Endothelial cell of umbilical vein (primary cell): Measurements from ENCODE around the gene FGR. TPM values are rescaled to one million over a fixed set of nuclear protein-coding genes. Genes with fewer than 3 reads are reported as not detected.

ENCODE experiments used
- BruUV-seq: library from RNA; stranded (reverse); fragments of 400-500 nt; replicated peaks from 2 replicates; lab custom pipeline; 2021; lab: Mats Ljungman, UMichigan
- CTCF ChIA-PET: fragments of 300-600, 350-600 bp; sonication (Branson Sonifier 250); formaldehyde crosslinking; loops from one replicate; lab custom pipeline; 2021; ENCODE audit warnings: antibody characterized with exemption, inconsistent platforms; lab: Charles Lee
- POLR2A ChIA-PET: fragments of 300-600, 350-600 bp; sonication (Branson Sonifier 250); formaldehyde crosslinking; loops from one replicate; lab custom pipeline; 2021; ENCODE audit warnings: antibody characterized with exemption, inconsistent platforms; lab: Charles Lee
- DNase-seq: peaks from one replicate; pipeline ENCODE4 v3.0.0-alpha.2; 2011; ENCODE audit warnings: low read depth, low spot score
- FAIRE-seq: peaks from 2 replicates; lab custom pipeline; 2011; peaks lifted over from hg19 to GRCh38; lab: Jason Lieb, UNC
- H2AFZ ChIP-seq: 2 replicates; pipeline ENCODE4 v1.6.0; 2012; ENCODE audit warnings: low read depth, low read length, control low read depth, inconsistent platforms
- H3K27ac ChIP-seq: 2 replicates; pipeline ENCODE4 v1.5.1; 2011; ENCODE audit warnings: low read depth, mild to moderate bottlenecking, control low read depth, low read length, moderate library complexity; ENCODE audit not compliant: insufficient read depth
- H3K27me3 ChIP-seq, 2 experiments: 2 replicates each; pipeline versions ENCODE4 v1.6.0 to v1.6.1; 2011; ENCODE audit warnings: low read length in 2 of 2, mixed read lengths in 1 of 2; ENCODE audit not compliant: control insufficient read depth in 2 of 2, insufficient read depth in 2 of 2
- H3K36me3 ChIP-seq, 2 experiments: 2 replicates in 1 of 2; 3 replicates in 1 of 2; pipeline ENCODE4 v1.5.1; 2011; ENCODE audit warnings: low read length in 2 of 2, mild to moderate bottlenecking in 1 of 2, moderate library complexity in 1 of 2; ENCODE audit not compliant: control insufficient read depth in 2 of 2, insufficient read depth in 2 of 2; ENCODE audit errors: extremely low read depth in 1 of 2
- H3K4me1 ChIP-seq: 3 replicates; pipeline ENCODE4 v1.5.1; 2011; ENCODE audit warnings: mild to moderate bottlenecking, low read length; ENCODE audit not compliant: control insufficient read depth, insufficient read depth; ENCODE audit errors: extremely low read depth
- H3K4me2 ChIP-seq: 2 replicates; pipeline ENCODE4 v1.6.1; 2011; ENCODE audit warnings: low read length, control low read depth, mixed read lengths; ENCODE audit not compliant: insufficient read depth
- H3K4me3 ChIP-seq, 3 experiments: fragments of 200-600 bp in 1 of 3; sonication (generic), shearing (Covaris generic) in 1 of 3; replicated peaks in 1 of 3; 2 replicates each; pipeline ENCODE4 v1.5.1; 2011 to 2016; ENCODE audit warnings: control low read depth in 3 of 3, low read length in 3 of 3, mild to moderate bottlenecking in 2 of 3, inconsistent platforms in 1 of 3, low read depth in 1 of 3, moderate library complexity in 1 of 3; ENCODE audit not compliant: insufficient read depth in 1 of 3
- H3K79me2 ChIP-seq: 2 replicates; pipeline ENCODE4 v1.6.0; 2012; ENCODE audit warnings: low read length, inconsistent platforms; ENCODE audit not compliant: control insufficient read depth, insufficient read depth
- H3K9ac ChIP-seq: replicated peaks from 2 replicates; pipeline ENCODE3; 2011; ENCODE audit warnings: low read length, control low read depth; ENCODE audit not compliant: insufficient read depth; ENCODE audit errors: extremely low read depth
- H3K9me1 ChIP-seq: replicated peaks from 3 replicates; pipeline ENCODE4 v1.6.0; 2011; ENCODE audit warnings: mild to moderate bottlenecking, low read length; ENCODE audit not compliant: control insufficient read depth, insufficient read depth; ENCODE audit errors: extremely low read depth
- H3K9me3 ChIP-seq: replicated peaks from 2 replicates; pipeline ENCODE4 v1.5.1; 2012; ENCODE audit warnings: low read length, inconsistent platforms; ENCODE audit not compliant: control insufficient read depth, insufficient read depth
- H4K20me1 ChIP-seq: replicated peaks from 2 replicates; pipeline ENCODE3; 2011; ENCODE audit warnings: mild to moderate bottlenecking, low read length; ENCODE audit not compliant: control insufficient read depth, insufficient read depth; ENCODE audit errors: extremely low read depth
- CTCF ChIP-seq, 2 donors: IDR thresholded peaks; 1 replicate in 1 of 2; 2 replicates in 1 of 2; pipeline ENCODE4 v1.5.1; 2011; ENCODE audit warnings: low read length in 2 of 2, mild to moderate bottlenecking in 2 of 2, moderate library complexity in 2 of 2, control low read depth in 1 of 2, inconsistent platforms in 1 of 2, low read depth in 1 of 2; ENCODE audit not compliant: insufficient read depth in 1 of 2; ENCODE audit errors: extremely low read depth in 1 of 2
- EZH2 ChIP-seq: IDR thresholded peaks from 2 replicates; pipeline ENCODE4 v1.6.1; 2012; ENCODE audit warnings: borderline replicate concordance, low read depth, mild to moderate bottlenecking, moderate library complexity, low read length, inconsistent platforms; ENCODE audit not compliant: severe bottlenecking
- POLR2A ChIP-seq: IDR thresholded peaks from 2 replicates; pipeline ENCODE4 v1.6.1; 2012; ENCODE audit warnings: low read depth, mild to moderate bottlenecking, control low read depth, low read length
- POLR2AphosphoS5 ChIP-seq: IDR thresholded peaks from 2 replicates; pipeline ENCODE4 v1.6.1; 2012; ENCODE audit warnings: low read depth, mild to moderate bottlenecking, control low read depth, low read length, moderate library complexity; ENCODE audit not compliant: insufficient read depth
- dilution Hi-C: fragments of 300-500 bp; cut with MboI; formaldehyde crosslinking; loops from one replicate; pipeline ENCODE4 v1.15.0; 2019; ENCODE audit warnings: low sequenced_read_pairs; ENCODE audit not compliant: extremely low pct_ligation_motif_present
- intact Hi-C: fragments of 100-400 bp; cut with micrococcal nuclease; formaldehyde crosslinking; loops from one replicate; pipeline ENCODE4 v1.10.0; 2022
- polyA plus RNA-seq, 4 experiments: library from polyadenylated mRNA; depleted of rRNA in 3 of 4; stranded (reverse) in 3 of 4; unstranded in 1 of 4; fragments of >200 nt; gene quantifications; 2 replicates each; pipeline versions ENCODE4 v1.2.1 to v1.2.3, GENCODE V29; 2011 to 2012; ENCODE audit warnings: missing spikeins in 1 of 4
- total RNA-seq: library from RNA; stranded (reverse); gene quantifications from 2 replicates; pipeline ENCODE4 v1.2.3, GENCODE V29; 2021

The FGR gene
- total and polyA plus RNA-seq, 2 donors (not counting 3 experiments of a cell fraction or from before 2014, with no cell fraction given): 0.18 TPM; not detected in 1

GRCh38 chr1:27668808-27669723 lies 34.1 kb upstream of the FGR start:
- CTCF ChIA-PET: interaction anchor here (0.6 to 1.9 kb wide), 51 partner anchors 8 to 974 kb away, joined by 3 to 51 read pairs (median 5); partner anchors contain the start of genes FAM76A, MAP3K6, PPP1R8 and STX12

More at GRCh38 chr1:27668808-27669723, 34.1 kb upstream of the FGR start:
- TF ChIP-seq POLR2AphosphoS5: no peak
- TF ChIP-seq EZH2: no peak
- peak; percentile 86 to 99 for TF ChIP-seq CTCF (IDR thresholded peaks at IDR 0.05; ENCODE audit: extremely low read depth in 1 of 2, insufficient read depth in 1 of 2, low read depth in 1 of 2, low read length in 2 of 2)
- no peak for TF ChIP-seq POLR2A
- no peak overlapping the region for H3K9ac ChIP-seq
- no peaks in the 10 kb centered on the region for H4K20me1 ChIP-seq
- POLR2A ChIA-PET: interaction anchor here (1.0 kb wide), 1 partner anchor 104 kb away, joined by 3 read pairs; the partner anchor contains the start of gene STX12
- H3K9me1 ChIP-seq: no peaks in the 10 kb centered on the region
- H3K4me3 ChIP-seq: peak overlapping the region in 2 of 3 experiments; percentile 16 to 37
- H3K79me2 ChIP-seq: no peaks in the 10 kb centered on the region
- dilution Hi-C loops: no loop called here
- no peaks in the 10 kb centered on the region for H3K27me3 ChIP-seq
- BruUV-seq: no TSS peak
- intact Hi-C loops: no loop called here
- peak overlapping the region; percentile 98 for H2AFZ ChIP-seq
- H3K4me2 ChIP-seq: peak overlapping the region; percentile 90
- DNase-seq (peak; percentile 59), FAIRE-seq (peak; percentile 24)
- H3K4me1 ChIP-seq: peaks cover 20% of the 10 kb centered on the region
- no peak overlapping the region for H3K27ac ChIP-seq
- H3K36me3 ChIP-seq: no peaks in the 10 kb centered on the region
- H3K9me3 ChIP-seq: no peaks in the 10 kb centered on the region
